HepG2 (cell line): ENCODE results near the gene EPB41L2. TPM values are rescaled to one million over a fixed set of nuclear protein-coding genes. Genes with fewer than 3 reads are reported as not detected.
A peak's percentile ranks its signal among the peaks of the same experiment; 100 is the strongest.

Source experiments
- DRAP1 ChIP-seq: IDR thresholded peaks from 2 replicates; pipeline ENCODE4 v1.6.1; 2016; ENCODE audit warnings: missing genetic modification reagents, missing compliant biosample characterization
- HIC2 ChIP-seq: sonication (generic); formaldehyde crosslinking; IDR thresholded peaks from 2 replicates; pipeline ENCODE4 v1.9.0; 2022; ENCODE audit warnings: low read depth, missing genetic modification reagents
- HNRNPLL ChIP-seq: fragments of 200-400 bp; formaldehyde crosslinking; IDR thresholded peaks from 2 replicates; pipeline ENCODE4 v1.6.1; 2017; ENCODE audit warnings: mild to moderate bottlenecking, low read depth, low read length; ENCODE audit not compliant: poor library complexity, severe bottlenecking
- ISL2 ChIP-seq: sonication (generic); formaldehyde crosslinking; IDR thresholded peaks from 2 replicates; pipeline ENCODE4 v1.5.0; 2020; ENCODE audit warnings: missing genetic modification reagents
- KAT7 ChIP-seq: IDR thresholded peaks from 2 replicates; pipeline ENCODE4 v1.6.1; 2018; ENCODE audit warnings: borderline replicate concordance, missing compliant biosample characterization
- KLF9 ChIP-seq: IDR thresholded peaks from 2 replicates; pipeline ENCODE4 v1.6.1; 2016; ENCODE audit warnings: low read depth
- RAD51 ChIP-seq: fragments of 450-650 bp; IDR thresholded peaks from 2 replicates; pipeline ENCODE4 v1.6.1; 2016; ENCODE audit warnings: borderline replicate concordance
- TEF ChIP-seq: sonication (generic); formaldehyde crosslinking; IDR thresholded peaks from 2 replicates; pipeline ENCODE4 v1.5.0; 2020; ENCODE audit warnings: missing genetic modification reagents
- THRA ChIP-seq: sonication (generic); formaldehyde crosslinking; IDR thresholded peaks from 2 replicates; pipeline ENCODE4 v1.4.0; 2020; ENCODE audit warnings: missing genetic modification reagents, borderline replicate concordance
- TSC22D2 ChIP-seq: sonication (generic); formaldehyde crosslinking; IDR thresholded peaks from 2 replicates; pipeline ENCODE4 v1.5.1; 2020; ENCODE audit warnings: missing genetic modification reagents, mild to moderate bottlenecking, borderline replicate concordance
- XBP1 ChIP-seq: sonication (generic); formaldehyde crosslinking; IDR thresholded peaks from 2 replicates; pipeline ENCODE4 v1.5.0; 2020; ENCODE audit warnings: missing genetic modification reagents
- YY1 ChIP-seq: IDR thresholded peaks from 2 replicates; pipeline ENCODE4 v1.6.1; 2011; ENCODE audit warnings: low read length, low read depth, moderate library complexity, mild to moderate bottlenecking; ENCODE audit not compliant: insufficient read depth, insufficient replicate concordance
- ZBTB2 ChIP-seq: sonication (generic); formaldehyde crosslinking; IDR thresholded peaks from 2 replicates; pipeline ENCODE4 v1.8.0; 2022; ENCODE audit warnings: low read depth, missing genetic modification reagents
- ZBTB42 ChIP-seq: sonication (generic); formaldehyde crosslinking; IDR thresholded peaks from 2 replicates; pipeline ENCODE4 v1.5.0; 2020; ENCODE audit warnings: mild to moderate bottlenecking, missing genetic modification reagents
- ZFP91 ChIP-seq: sonication (generic); formaldehyde crosslinking; IDR thresholded peaks from 2 replicates; pipeline ENCODE4 v1.9.0; 2022; ENCODE audit warnings: missing genetic modification reagents, mild to moderate bottlenecking, borderline replicate concordance
- ZNF136 ChIP-seq: sonication (generic); formaldehyde crosslinking; IDR thresholded peaks from 2 replicates; pipeline ENCODE4 v1.8.1; 2022; ENCODE audit warnings: low read depth, mild to moderate bottlenecking, moderate library complexity, missing genetic modification reagents
- ZNF431 ChIP-seq: sonication (generic); formaldehyde crosslinking; IDR thresholded peaks from 2 replicates; pipeline ENCODE4 v1.9.0; 2022; ENCODE audit warnings: missing genetic modification reagents, low read depth, mild to moderate bottlenecking, borderline replicate concordance
- ZNF597 ChIP-seq: sonication (generic); formaldehyde crosslinking; IDR thresholded peaks from 2 replicates; pipeline ENCODE4 v1.5.0; 2020; ENCODE audit warnings: missing genetic modification reagents
- ZNF784 ChIP-seq: sonication (generic); formaldehyde crosslinking; IDR thresholded peaks from 2 replicates; pipeline ENCODE4 v1.5.1; 2020; ENCODE audit warnings: missing genetic modification reagents, mild to moderate bottlenecking, borderline replicate concordance
- polyA plus RNA-seq, 8 experiments: library from polyadenylated mRNA; depleted of rRNA in 3 of 8; stranded (reverse) in 7 of 8; unstranded in 1 of 8; fragments of >200 nt; fragmentation: Illumina TruSeq in 4 of 8; extraction: Trizol in 4 of 8; gene quantifications; 2 replicates each; pipeline versions ENCODE4 v1.2.1 to v1.2.3, GENCODE V29; 2011 to 2016; ENCODE audit warnings: low read depth in 4 of 8, missing spikeins in 1 of 8, mixed read lengths in 1 of 8; ENCODE audit not compliant: insufficient read depth in 1 of 8
- total RNA-seq, 5 experiments: library from RNA; depleted of rRNA; stranded (reverse); fragments of >200 nt; fragmentation: Illumina TruSeq; extraction: Trizol; gene quantifications; 2 replicates each; pipeline ENCODE4 v1.2.3, GENCODE V29; 2016; ENCODE audit warnings: low read depth in 1 of 5

Gene EPB41L2
- total and polyA plus RNA-seq, 2 of the 13 experiments (the other 11 are each of a cell fraction or from before 2014, with no cell fraction given) = 41.7 to 56.4 TPM

- TF ChIP-seq RAD51 (no peak), ZNF431 (no peak; the same call in 1 of the 2 replicates), KLF9 (CRISPR knock-in tag) (0 out of 2 replicates have a peak, but pooled peaks have one; percentile 11), XBP1 (CRISPR knock-in tag) (no peak), HNRNPLL (no peak), ZBTB42 (CRISPR knock-in tag) (no peak), ISL2 (no peak), ZBTB2 (CRISPR knock-in tag) (no peak), THRA (CRISPR knock-in tag) (no peak), TSC22D2 (CRISPR knock-in tag) (0 out of 2 replicates have a peak, but pooled peaks have one; percentile 14), KAT7 (CRISPR knock-in tag) (no peak), ZNF597 (no peak), HIC2 (0 out of 2 replicates have a peak, but pooled peaks have one; percentile 49), ZNF136 (no peak), ZNF784 (CRISPR knock-in tag) (no peak), DRAP1 (0 out of 2 replicates have a peak, but pooled peaks have one; percentile 14), ZFP91 (no peak; the same call in 1 of the 2 replicates), YY1 (no peak), TEF (no peak)
Observed at GRCh38 chr6:131063764-131064272, 773 bp upstream of the EPB41L2 start (continued).
